HFF-Myc (cell line): Measurements from ENCODE around the gene CRYZ.

Experiments used
- DNase-seq: peaks from one replicate; pipeline ENCODE4 v3.0.0-alpha.2; 2011; ENCODE audit warnings: low read depth; ENCODE audit errors: extremely low read depth
- H3K4me3 ChIP-seq: replicated peaks from 2 replicates; pipeline ENCODE4 v1.5.1; 2011; ENCODE audit warnings: low read depth, mild to moderate bottlenecking, control low read depth, low read length
- CTCF ChIP-seq: IDR thresholded peaks from 2 replicates; pipeline ENCODE4 v1.5.1; 2012; ENCODE audit warnings: mild to moderate bottlenecking, low read depth, low read length, control low read depth; ENCODE audit errors: missing control alignments

The CRYZ gene

GRCh38 chr1:74729741-74730478 lies 2.9 kb downstream of the CRYZ start:
- H3K4me3 ChIP-seq, result no peak overlapping the region
- no peak for TF ChIP-seq CTCF
- DNase-seq, result peak; percentile 63

GRCh38 chr1:74728736-74729135 lies 4.1 kb downstream of the CRYZ start:
- no peak for TF ChIP-seq CTCF
- no peak for DNase-seq
- no peak overlapping the region for H3K4me3 ChIP-seq

DNA sequence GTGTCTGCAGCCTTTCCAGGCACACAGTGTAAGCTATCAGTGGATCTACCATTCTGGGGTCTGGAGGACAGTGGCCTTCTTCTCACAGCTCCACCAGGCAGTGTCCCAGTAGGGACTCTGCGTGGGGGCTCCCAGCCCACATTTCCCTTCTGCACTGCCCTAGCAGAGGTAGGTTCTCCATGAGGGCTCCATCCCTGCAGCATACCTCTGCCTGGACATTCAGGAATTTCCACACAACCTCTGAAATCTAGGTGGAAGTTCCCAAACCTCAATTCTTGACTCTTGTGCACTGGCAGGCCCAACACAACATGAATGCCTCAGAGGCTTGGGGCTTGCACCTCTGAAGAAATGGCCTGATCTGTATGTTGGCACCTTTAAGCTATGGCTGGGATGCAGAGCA lies 6.8 kb downstream of the CRYZ start:
- no peak for DNase-seq
- no peak for TF ChIP-seq CTCF
- H3K4me3 ChIP-seq, result no peak overlapping the region

DNA sequence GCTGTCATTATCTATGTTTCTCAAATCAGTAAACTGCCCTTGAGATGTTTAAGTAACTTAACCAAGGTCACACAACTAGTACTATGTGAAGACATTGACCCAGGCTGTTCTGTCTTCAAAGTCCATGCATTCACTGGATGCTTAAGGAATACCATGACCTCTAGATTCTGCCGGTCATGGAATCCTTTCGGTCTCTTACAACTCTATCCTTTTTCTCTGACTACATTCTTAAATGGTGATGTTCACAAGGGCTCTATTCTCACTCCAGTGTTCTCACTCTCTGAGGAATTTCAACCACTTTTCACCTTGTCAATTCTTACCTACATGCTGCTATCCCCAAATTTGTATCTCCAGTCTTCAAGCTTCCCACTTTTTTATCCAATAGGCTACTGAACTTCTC lies 15.2 kb downstream of the CRYZ start:
- DNase-seq, result no peak
- no peak for TF ChIP-seq CTCF
- no peak overlapping the region for H3K4me3 ChIP-seq

DNA sequence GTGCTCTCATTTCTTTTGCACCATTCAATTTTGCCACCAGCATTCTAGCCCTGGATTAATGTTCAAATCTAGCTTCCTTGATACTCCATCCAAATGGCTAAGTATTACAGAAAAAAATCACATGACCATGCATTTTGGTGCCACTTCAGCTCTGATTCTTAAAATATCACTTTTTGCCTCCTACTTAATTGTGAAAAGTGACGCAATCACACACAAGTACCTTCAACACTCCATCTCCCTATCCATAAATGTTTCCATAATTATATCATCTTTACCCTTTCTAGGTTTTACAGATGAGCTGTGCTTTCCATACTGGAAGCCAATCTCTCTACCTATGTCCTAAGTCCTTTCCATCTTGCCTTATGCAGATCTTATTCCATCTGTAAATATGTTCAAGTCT lies 16.0 kb downstream of the CRYZ start:
- TF ChIP-seq CTCF, result no peak
- H3K4me3 ChIP-seq, result no peak overlapping the region
- DNase-seq, result no peak

- H3K4me3 ChIP-seq, result no peak overlapping the region
- no peak for TF ChIP-seq CTCF
- DNase-seq, result no peak
Observed at GRCh38 chr1:74715806-74716205, 17.0 kb downstream of the CRYZ start.

DNA sequence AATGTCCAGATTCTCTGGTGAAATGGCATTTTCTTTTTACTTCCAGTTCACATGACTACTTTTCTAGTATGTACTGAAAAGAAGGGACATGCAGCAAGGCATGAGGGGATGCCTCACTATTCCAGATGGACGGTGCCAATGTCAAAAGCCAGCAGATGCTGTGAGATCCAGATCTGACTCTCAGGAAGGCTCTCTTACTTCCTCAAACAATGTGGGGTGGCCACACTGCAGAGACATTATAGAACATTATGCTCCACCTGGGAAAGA lies 17.7 kb downstream of the CRYZ start:
- no peak for DNase-seq
- no peak overlapping the region for H3K4me3 ChIP-seq
- no peak for TF ChIP-seq CTCF
